Spleen (tissue), 13 donors: ENCODE results near the gene C2orf15. TPM values are rescaled to one million over a fixed set of nuclear protein-coding genes. Genes with fewer than 3 reads are reported as not detected.

ENCODE experiments used
- DNase-seq: peaks from one replicate; pipeline ENCODE4 v3.0.0-alpha.2; 2020
- H3K27ac ChIP-seq, 8 donors: fragments of 200-600 bp; sonication (generic) in 7 of 8; 1 replicate in 4 of 8; 2 replicates in 4 of 8; pipeline versions ENCODE4 v1.5.0 to v1.8.0; 2016 to 2021; ENCODE audit warnings: inconsistent platforms in 4 of 8, mild to moderate bottlenecking in 4 of 8, moderate library complexity in 1 of 8
- H3K27me3 ChIP-seq, 7 donors: fragments of 200-600 bp; sonication (generic) in 6 of 7; replicated peaks in 1 of 7; 1 replicate in 4 of 7; 2 replicates in 3 of 7; pipeline versions ENCODE4 v1.5.0 to v1.8.0; 2016 to 2021; ENCODE audit warnings: inconsistent platforms in 3 of 7, mild to moderate bottlenecking in 1 of 7
- H3K36me3 ChIP-seq, 6 donors: fragments of 200-600 bp; sonication (generic) in 5 of 6; 1 replicate in 4 of 6; 2 replicates in 2 of 6; pipeline versions ENCODE4 v1.5.0 to v1.8.0; 2016 to 2021; ENCODE audit warnings: inconsistent platforms in 2 of 6
- H3K4me1 ChIP-seq, 6 donors: fragments of 200-600 bp; sonication (generic) in 5 of 6; 1 replicate in 3 of 6; 2 replicates in 3 of 6; pipeline versions ENCODE4 v1.5.0 to v1.8.0; 2016 to 2021; ENCODE audit warnings: inconsistent platforms in 3 of 6
- H3K4me3 ChIP-seq, 8 donors: fragments of 200-600 bp; sonication (generic) in 7 of 8; 1 replicate in 4 of 8; 2 replicates in 4 of 8; pipeline versions ENCODE4 v1.5.0 to v1.8.0; 2016 to 2021; ENCODE audit warnings: inconsistent platforms in 4 of 8, mild to moderate bottlenecking in 4 of 8, moderate library complexity in 2 of 8
- H3K9me3 ChIP-seq, 8 donors: fragments of 200-600 bp; sonication (generic) in 7 of 8; 1 replicate in 4 of 8; 2 replicates in 4 of 8; pipeline versions ENCODE4 v1.5.0 to v1.8.0; 2016 to 2021; ENCODE audit warnings: inconsistent platforms in 4 of 8
- CTCF ChIP-seq, 11 experiments: fragments of 200-600 bp in 7 of 11; fragments of 450-650 bp in 4 of 11; sonication (generic) in 4 of 11; IDR thresholded peaks in 8 of 11; conservative IDR thresholded peaks in 3 of 11; 1 replicate in 7 of 11; 2 replicates in 4 of 11; pipeline versions ENCODE4 v1.4.0 to v1.8.0; 2016 to 2021; ENCODE audit warnings: antibody characterized with exemption in 11 of 11, inconsistent platforms in 4 of 11, mild to moderate bottlenecking in 1 of 11
- POLR2A ChIP-seq, 3 donors: fragments of 450-650 bp; IDR thresholded peaks; one replicate each; pipeline ENCODE4 v1.5.1; 2017; ENCODE audit warnings: antibody characterized with exemption in 3 of 3, mild to moderate bottlenecking in 1 of 3
- POLR2AphosphoS5 ChIP-seq, 3 donors: sonication (generic); formaldehyde crosslinking; IDR thresholded peaks; one replicate each; pipeline ENCODE4 v1.5.1; 2017; ENCODE audit warnings: antibody characterized with exemption in 3 of 3
- WGBS, 5 donors: extraction: QIAGEN DNeasy Blood & Tissue Kit in 3 of 5; methylation state at CpG; one replicate each; pipeline versions ENCODE4 v1.1.5 to v1.1.7; 2013 to 2018; 5-methylcytosine and 5-hydroxymethylcytosine counted together
- intact Hi-C: fragments of 100-400 bp; cut with DNase I; formaldehyde crosslinking; loops from one replicate; pipeline ENCODE4 v1.15.0; 2023; ENCODE audit warnings: low total_unique reads
- long read RNA-seq, 2 donors: transcript quantifications; one replicate each; lab custom pipeline, GENCODE V29; 2026
- polyA plus RNA-seq, 3 donors: library from polyadenylated mRNA; stranded (reverse); fragments of 200-250 nt; gene quantifications; one replicate each; pipeline ENCODE4 v1.2.1, GENCODE V29; 2013
- total RNA-seq, 7 donors: library from RNA; depleted of rRNA in 3 of 7; stranded (reverse); fragments of >200 nt in 3 of 7; fragmentation: NEBNext Ultra II Directional in 4 of 7; extraction: Animal tissue kit (Norgen Biotek cat#: 25700) in 4 of 7; gene quantifications; one replicate each; pipeline versions ENCODE4 v1.1.0 to v1.2.1, GENCODE V29; 2016 to 2021
- donor health status: healthy with polysubstance abuse.
- donor health status: DM: no; HTN: no; CAD: no; lungs with moderate emphysema.
- donor health status: DM: no; HTN: no; CAD: no.
- donor health status: Bipolar disorder and iron deficiency.
- donor health status: healthy.
- donor health status: DM: no; HTN: no; CAD: no.
- donor health status: DM: yes; HTN: yes; CAD: no.

The C2orf15 gene
- total RNA-seq (1 to 10 TPM in 6 of 7 donors, under 1 TPM in 1; 0.52 to 2.4 (median 1.5) TPM), polyA plus RNA-seq (1 to 10 TPM; 1.3 to 1.4 (median 1.3) TPM)
- long read RNA-seq, donor 1: 0 reads
- long read RNA-seq, donor 2: 0 reads

- H3K36me3 ChIP-seq: no peaks in the 10 kb centered on the region
- intact Hi-C loops: no loop called here
- no peaks in the 10 kb centered on the region for H3K9me3 ChIP-seq
- DNase-seq: peak; percentile 100
- no peaks in the 10 kb centered on the region for H3K27me3 ChIP-seq
- peak within 1 kb of the TSS; percentile 66 to 96 (median 81) for H3K4me3 ChIP-seq
- TF ChIP-seq POLR2A (IDR thresholded peaks at IDR 0.05): peak in 1 of 3 donors; percentile 91
- TF ChIP-seq CTCF (IDR thresholded peaks at IDR 0.05 in 8 of 11, conservative IDR thresholded peaks at IDR 0.05 in 3 of 11): peak in 2 of 11 experiments; percentile 15 to 42
- TF ChIP-seq POLR2AphosphoS5 (IDR thresholded peaks at IDR 0.05): peak; percentile 92 to 97 (median 93)
- peaks cover 0 to 36% (median 19%) of the 10 kb centered on the region in 6 donors for H3K4me1 ChIP-seq
- WGBS, 5 donors: 0 to 1% (median 1%) methylated on average over 71 to 84 of the region's 84 CpGs
- peak within 1 kb of the TSS; percentile 79 to 97 (median 90) for H3K27ac ChIP-seq
Observed at GRCh38 chr2:99141110-99142108, at the start of gene C2orf15. C2orf15 (plus strand) TSS chr2:99141707; CDS start chr2:99150559, 8,852 bp downstream.

- intact Hi-C loops: no loop called here
- 57 to 76% (median 70%) methylated on average over 1 of the region's 1 CpG for WGBS, 5 donors
- Histone ChIP-seq H3K9me3 (peaks cover 0 to 16% (median 10%) of the 10 kb centered on the region in 8 donors), H3K27me3 (no peaks in the 10 kb centered on the region), H3K27ac (no peak overlapping the region), H3K4me1 (peaks cover 0 to 5% (median 0%) of the 10 kb centered on the region in 6 donors), H3K4me3 (no peak overlapping the region), H3K36me3 (no peaks in the 10 kb centered on the region)
- TF ChIP-seq POLR2AphosphoS5 (IDR thresholded peaks at IDR 0.05) (no peak), POLR2A (IDR thresholded peaks at IDR 0.05) (no peak), CTCF (IDR thresholded peaks at IDR 0.05 in 8 of 11, conservative IDR thresholded peaks at IDR 0.05 in 3 of 11) (no peak)
- DNase-seq: no peak
Observed at GRCh38 chr2:99096728-99097127, 44.8 kb upstream of the C2orf15 start.

GRCh38 chr2:99101697-99102096, 39.8 kb upstream of the C2orf15 start:
- no peaks in the 10 kb centered on the region for H3K9me3 ChIP-seq
- no peaks in the 10 kb centered on the region for H3K27me3 ChIP-seq
- H3K4me1 ChIP-seq: peaks cover 0 to 6% (median 0%) of the 10 kb centered on the region in 6 donors
- 22 to 48% (median 35%) methylated on average over 3 of the region's 3 CpGs for WGBS, 5 donors
- H3K27ac ChIP-seq: no peak overlapping the region
- no peak overlapping the region for H3K4me3 ChIP-seq
- TF ChIP-seq POLR2AphosphoS5 (IDR thresholded peaks at IDR 0.05) (no peak), POLR2A (IDR thresholded peaks at IDR 0.05) (no peak), CTCF (IDR thresholded peaks at IDR 0.05 in 8 of 11, conservative IDR thresholded peaks at IDR 0.05 in 3 of 11) (no peak)
- DNase-seq: no peak
- no peaks in the 10 kb centered on the region for H3K36me3 ChIP-seq
- intact Hi-C loops: no loop called here

- intact Hi-C loops: no loop called here
- no peaks in the 10 kb centered on the region for H3K36me3 ChIP-seq
- H3K4me1 ChIP-seq: peaks cover 0 to 6% (median 0%) of the 10 kb centered on the region in 6 donors
- DNase-seq: no peak
- TF ChIP-seq POLR2A (IDR thresholded peaks at IDR 0.05) (no peak), CTCF (IDR thresholded peaks at IDR 0.05 in 8 of 11, conservative IDR thresholded peaks at IDR 0.05 in 3 of 11) (no peak), POLR2AphosphoS5 (IDR thresholded peaks at IDR 0.05) (no peak)
- no peak overlapping the region for H3K4me3 ChIP-seq
- H3K27me3 ChIP-seq: no peaks in the 10 kb centered on the region
- 82 to 94% (median 91%) methylated on average over 2 of the region's 2 CpGs for WGBS, 5 donors
- H3K27ac ChIP-seq: no peak overlapping the region
- H3K9me3 ChIP-seq: no peaks in the 10 kb centered on the region
Observed at GRCh38 chr2:99104006-99104405, 37.5 kb upstream of the C2orf15 start.
